HK-2 (cell line): Measurements from ENCODE around the gene COL19A1.

Experiments used
- DNase-seq: peaks from one replicate; pipeline ENCODE4 v3.0.0-alpha.2; 2018; ENCODE audit not compliant: unreplicated experiment

The COL19A1 gene

GRCh38 chr6:70060680-70061079, 194.3 kb downstream of the COL19A1 start:
- DNase-seq = no peak

GRCh38 chr6:70061546-70061945, 195.2 kb downstream of the COL19A1 start:
- no peak for DNase-seq

GRCh38 chr6:70062010-70062409, 195.7 kb downstream of the COL19A1 start:
- no peak for DNase-seq

DNA sequence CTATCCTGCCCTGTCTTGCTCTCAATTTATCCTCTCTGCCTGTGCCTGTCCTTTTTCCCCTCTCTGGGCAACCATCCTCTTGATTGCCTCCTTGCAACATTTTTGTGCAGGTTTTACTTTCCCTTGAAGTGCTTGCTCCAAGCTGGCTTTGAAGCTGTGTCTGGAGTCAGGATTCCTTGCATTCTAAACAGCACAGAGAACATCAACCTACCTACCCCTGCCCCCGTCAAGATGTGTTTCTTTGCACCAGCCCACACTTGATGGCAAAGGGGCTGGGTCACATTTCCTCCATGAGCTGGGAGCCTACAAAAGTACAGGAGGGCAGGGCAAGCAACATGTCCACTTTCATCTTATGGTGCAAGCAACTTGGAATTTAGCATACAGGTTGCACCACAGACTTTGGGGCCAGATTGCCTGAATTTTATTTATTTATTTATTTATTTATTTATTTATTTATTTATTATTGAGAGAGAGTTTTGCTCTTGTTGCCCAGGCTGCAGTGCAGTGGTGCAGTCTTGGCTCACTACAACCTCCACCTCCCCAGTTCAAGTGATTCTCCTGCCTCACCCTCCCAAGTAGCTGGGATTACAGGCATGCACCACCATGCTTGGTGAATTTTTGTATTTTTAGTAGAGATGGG, 206.3 kb downstream of the COL19A1 start:
- DNase-seq = no peak

GRCh38 chr6:70073637-70074036, 207.3 kb downstream of the COL19A1 start:
- DNase-seq = no peak

DNA sequence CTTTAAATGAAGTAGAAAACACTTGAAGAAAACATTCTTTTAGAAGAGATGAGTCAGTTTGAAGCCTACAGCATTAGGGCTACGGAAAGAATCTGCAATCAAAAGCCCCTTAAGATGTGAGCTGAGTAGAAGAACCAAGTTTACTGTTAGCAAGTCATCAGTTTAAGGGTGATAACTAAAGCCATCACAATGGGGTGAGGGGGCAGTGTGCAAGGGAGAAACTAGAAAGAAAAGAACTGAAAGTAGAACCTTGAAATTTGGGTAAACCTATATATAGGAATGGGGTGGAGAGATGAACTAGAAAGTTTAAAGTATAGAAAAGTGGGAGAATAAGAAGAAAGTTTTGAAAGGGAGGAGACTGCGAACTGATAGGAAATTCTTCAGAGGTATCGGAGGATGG, 212.9 kb downstream of the COL19A1 start:
- DNase-seq = no peak

DNA sequence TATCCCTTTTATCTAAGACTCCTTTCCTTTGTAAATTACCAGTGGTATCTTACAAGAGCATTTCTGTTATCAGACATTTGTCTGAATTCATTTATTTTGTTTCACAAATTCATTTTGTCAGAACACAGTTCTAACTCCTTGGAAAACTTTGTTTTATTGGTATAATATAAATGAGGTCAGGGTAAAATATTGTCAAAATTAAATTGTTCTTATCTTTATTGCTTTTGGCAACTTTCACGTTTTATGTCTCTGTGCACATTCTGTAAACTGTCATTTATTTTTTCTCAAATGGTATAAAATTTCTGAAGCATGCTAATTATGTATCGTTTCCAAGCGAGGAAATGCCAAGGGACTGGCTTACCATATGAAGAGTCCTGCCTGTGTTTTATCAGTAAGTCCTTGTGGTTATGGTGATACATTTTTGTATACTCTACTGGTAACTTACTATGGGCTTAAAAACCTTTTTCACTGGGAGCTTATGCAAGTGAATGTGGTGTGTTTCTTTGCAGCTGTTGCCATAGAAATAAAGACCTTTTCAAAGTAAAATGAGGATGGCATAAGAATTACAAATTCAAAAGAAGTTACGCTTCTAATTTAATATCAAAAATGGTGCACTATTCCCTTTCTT, 214.2 kb downstream of the COL19A1 start:
- no peak for DNase-seq

DNA sequence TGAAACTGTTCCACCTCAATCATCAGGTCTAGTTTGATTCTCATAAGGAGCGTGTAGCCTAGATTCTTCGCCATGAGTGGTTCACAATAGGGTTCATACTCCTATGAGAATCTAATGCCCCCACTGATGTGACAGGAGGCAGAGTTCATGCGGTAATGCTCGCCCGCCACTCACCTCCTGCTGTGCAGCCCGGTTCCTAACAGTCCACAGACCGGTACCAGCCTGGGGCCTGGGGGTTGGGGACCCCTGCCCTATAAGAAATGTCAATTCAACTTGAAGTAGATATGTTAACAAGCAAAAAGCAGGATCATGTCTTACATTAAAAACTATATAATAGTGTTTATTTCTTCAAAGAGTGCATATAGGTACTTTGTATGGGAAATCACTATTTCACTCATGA, 216.5 kb downstream of the COL19A1 start:
- DNase-seq = no peak

GRCh38 chr6:70086806-70087205, 220.4 kb downstream of the COL19A1 start:
- no peak for DNase-seq

DNA sequence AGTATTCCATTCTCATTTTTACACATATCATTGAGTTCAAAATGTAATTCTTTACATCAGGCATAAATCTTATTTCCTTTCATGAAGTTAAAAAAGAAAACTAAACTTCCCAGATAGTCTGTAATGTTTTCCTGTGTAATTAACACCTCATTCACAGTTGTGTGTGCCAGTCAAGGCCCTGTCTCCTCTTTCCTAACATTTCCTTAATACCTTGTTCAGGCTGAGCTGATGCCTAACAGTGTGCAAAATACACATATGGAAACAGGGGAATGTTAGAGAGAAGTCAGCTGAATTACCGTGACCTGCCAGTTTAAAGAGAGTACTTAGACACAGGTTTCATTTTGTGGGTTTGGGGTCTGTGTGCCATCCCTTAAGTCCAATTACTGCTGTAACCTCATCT, 227.8 kb downstream of the COL19A1 start:
- DNase-seq = no peak

- DNase-seq = no peak
These were observed 233.4 kb downstream of the COL19A1 start for GRCh38 chr6:70099732-70100131.

- DNase-seq = no peak
These were observed 237.4 kb downstream of the COL19A1 start for GRCh38 chr6:70103798-70104197.

GRCh38 chr6:70107852-70108629, 241.7 kb downstream of the COL19A1 start:
- no peak for DNase-seq

- DNase-seq = no peak
These were observed 244.0 kb downstream of the COL19A1 start for GRCh38 chr6:70110126-70111022.

- DNase-seq = no peak
These were observed 245.4 kb downstream of the COL19A1 start for GRCh38 chr6:70111737-70112136.

GRCh38 chr6:70112716-70113115, 246.4 kb downstream of the COL19A1 start:
- no peak for DNase-seq

DNA sequence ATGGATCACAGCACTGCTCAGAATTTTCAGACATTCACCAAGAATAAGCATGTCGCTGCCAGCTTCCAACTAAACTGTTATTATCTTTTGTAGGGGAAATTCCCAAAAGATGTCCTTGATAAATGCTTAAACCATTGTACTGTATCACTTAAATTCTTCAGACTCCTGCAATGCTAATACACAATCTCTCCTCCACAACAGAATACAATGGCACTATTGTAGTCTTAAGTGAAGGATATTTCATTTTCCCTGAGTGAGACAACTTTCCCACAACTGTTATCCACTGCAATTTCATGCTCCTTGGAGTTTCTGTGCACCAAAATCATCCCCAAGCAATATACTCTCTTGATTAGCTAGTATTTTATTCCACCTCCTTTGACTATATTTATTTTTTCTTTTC, 246.8 kb downstream of the COL19A1 start:
- no peak for DNase-seq

DNA sequence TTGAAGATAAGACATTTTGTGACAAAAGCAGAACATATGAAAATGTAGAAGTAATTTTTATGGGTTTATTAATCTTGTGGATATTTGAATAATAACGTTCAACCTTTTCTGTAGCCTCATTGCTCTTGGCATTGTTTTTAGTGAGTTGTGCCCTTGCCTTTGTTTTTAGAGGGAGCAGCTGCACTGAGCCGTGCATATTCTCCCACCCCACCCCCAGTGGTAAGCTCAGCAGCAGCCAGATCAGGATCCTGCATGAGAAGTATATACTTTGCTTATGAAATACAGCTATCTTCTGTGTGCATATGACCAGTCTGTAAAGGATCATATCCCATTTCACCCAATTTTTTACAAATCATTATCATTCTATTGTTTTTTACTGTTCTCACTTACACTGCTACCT, 252.3 kb downstream of the COL19A1 start:
- no peak for DNase-seq

DNA sequence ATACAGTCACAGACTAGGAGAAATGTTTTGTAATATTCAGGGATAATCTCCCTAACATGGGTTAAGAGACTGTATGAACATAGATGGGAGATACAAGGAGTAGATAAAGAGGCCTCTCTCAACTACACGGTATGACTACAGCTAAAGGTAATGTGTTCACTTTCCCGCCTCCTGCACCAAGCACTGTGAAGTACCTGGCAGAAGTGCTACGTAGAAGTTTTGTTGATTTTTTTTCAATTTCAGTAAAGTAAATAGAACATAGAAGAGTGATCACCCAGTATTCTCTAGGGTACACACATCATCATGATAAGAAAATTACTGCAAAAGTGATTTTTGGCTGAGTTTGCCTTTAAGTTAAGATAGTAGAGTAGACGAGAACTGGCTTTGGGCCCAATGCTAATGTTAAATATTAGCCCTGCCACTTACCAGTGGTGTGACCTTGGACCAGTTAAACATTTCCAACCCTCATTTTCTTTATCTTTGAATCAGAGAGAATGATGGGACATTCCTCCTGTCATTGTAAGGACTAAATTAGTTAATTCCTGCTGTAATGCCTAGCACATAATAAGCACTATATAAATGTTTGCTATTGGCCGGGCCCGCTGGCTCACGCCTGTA, 253.0 kb downstream of the COL19A1 start:
- DNase-seq = no peak

DNA sequence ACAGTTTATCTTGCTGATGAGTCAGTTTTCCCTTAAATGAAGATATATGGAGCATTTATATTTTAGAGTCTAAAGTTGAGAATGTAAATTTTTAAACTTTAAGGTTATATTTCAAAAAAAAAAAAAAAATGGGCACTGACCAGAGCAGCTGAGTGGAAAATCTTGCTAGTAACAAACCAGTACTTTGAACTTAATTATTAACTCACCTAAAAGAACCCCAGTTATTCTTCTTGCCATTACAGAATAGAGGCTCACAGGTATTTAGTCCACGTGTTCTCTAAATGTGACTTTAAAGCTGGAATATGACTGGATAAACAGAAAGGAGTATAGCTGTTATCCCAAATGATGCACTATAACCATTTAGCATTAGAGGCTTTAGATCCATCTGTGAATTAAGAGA, 258.1 kb downstream of the COL19A1 start:
- no peak for DNase-seq

DNA sequence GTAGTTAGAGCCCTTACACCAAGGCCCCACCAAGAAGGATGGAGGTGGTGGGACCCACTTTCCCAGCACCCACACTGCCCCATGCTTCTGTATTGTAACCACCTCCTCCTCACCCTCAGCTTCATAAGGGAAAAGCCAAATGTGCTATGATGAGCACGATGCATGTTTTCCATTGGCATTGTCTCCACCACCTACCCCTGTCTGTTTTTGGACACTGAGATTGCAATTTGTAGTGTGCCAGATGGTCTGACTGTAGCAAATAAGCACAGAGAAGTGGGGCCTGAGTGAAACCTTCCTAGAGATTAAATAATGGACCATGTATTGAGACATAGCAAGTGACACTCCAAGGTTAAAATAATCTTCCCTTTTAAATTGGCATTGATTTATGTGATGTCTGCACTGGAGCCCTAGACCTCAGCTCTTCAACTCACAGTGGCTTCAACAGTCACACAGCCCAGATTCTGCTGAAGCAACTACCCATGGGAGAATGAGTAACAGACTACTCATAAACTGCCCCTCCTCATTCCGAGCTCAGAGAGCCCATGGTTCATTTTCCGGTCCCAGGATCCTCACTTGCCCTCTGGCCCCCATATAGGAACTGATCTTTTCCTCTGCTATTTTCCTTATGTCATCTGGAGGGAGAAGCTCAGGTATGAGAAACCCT, 258.7 kb downstream of the COL19A1 start:
- DNase-seq = peak; percentile 49
